Adrenal gland (tissue), 5 donors: ENCODE measurements around the gene DPP6.

Experiments used
- CTCF ChIP-seq, 6 experiments: fragments of 450-650 bp in 4 of 6; fragments of 200-600 bp in 2 of 6; sonication (generic) in 1 of 6; IDR thresholded peaks; 1 replicate in 5 of 6; 2 replicates in 1 of 6; pipeline versions ENCODE4 v1.5.1 to v1.8.0; 2016 to 2021; ENCODE audit warnings: antibody characterized with exemption in 6 of 6, mild to moderate bottlenecking in 2 of 6, moderate library complexity in 1 of 6
- POLR2A ChIP-seq, 2 donors: fragments of 450-650 bp; IDR thresholded peaks; one replicate each; pipeline ENCODE4 v1.6.1; 2017; ENCODE audit warnings: antibody characterized with exemption in 2 of 2, mild to moderate bottlenecking in 2 of 2, moderate library complexity in 1 of 2
- donor health status: DM: no; HTN: no; CAD: no.

- no peak for TF ChIP-seq CTCF (IDR thresholded peaks at IDR 0.05)
- no peak for TF ChIP-seq POLR2A (IDR thresholded peaks at IDR 0.05)
These were observed 292.9 kb downstream of the DPP6 start for GRCh38 chr7:154345093-154345492.
